ENCODE data around the gene SLC12A5.
"Not testable (repeated sequence)": the region's sequence is repeated elsewhere in the genome, so short reads cannot be mapped to it uniquely, and the experiment has no call there.

Gene SLC12A5

DNA sequence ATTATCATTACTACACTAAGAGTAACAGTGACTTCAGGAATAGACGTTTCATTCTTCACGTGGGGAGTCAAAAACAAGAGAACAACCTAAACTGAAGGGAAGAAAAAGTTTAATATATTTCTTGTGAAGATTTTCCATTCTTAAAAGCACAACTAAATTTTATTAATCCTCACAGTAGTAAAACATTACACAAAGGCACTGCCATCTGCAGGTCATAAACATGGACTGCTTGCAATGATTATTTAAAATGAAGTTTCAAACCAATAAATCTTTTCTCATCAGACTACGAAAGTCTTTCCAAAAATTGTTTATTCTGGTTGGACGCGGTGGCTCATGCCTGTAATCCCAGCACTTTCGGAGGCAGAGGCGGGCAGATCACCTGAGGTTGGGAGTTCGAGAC, 58.1 kb downstream of the SLC12A5 start:
- in situ Hi-C loops (cut with HindIII; ENCODE audit: low pct_unique_long_range_greater_than_20kb, low sequenced_read_pairs) = no loop called here
- TF ChIP-seq JUND (IDR thresholded peaks at IDR 0.05; ENCODE audit: low read depth) = no peak
- DNase-seq (ENCODE audit: low read depth in 1 of 2, low spot score in 1 of 2) = peak; percentile 26 to 39

DNA sequence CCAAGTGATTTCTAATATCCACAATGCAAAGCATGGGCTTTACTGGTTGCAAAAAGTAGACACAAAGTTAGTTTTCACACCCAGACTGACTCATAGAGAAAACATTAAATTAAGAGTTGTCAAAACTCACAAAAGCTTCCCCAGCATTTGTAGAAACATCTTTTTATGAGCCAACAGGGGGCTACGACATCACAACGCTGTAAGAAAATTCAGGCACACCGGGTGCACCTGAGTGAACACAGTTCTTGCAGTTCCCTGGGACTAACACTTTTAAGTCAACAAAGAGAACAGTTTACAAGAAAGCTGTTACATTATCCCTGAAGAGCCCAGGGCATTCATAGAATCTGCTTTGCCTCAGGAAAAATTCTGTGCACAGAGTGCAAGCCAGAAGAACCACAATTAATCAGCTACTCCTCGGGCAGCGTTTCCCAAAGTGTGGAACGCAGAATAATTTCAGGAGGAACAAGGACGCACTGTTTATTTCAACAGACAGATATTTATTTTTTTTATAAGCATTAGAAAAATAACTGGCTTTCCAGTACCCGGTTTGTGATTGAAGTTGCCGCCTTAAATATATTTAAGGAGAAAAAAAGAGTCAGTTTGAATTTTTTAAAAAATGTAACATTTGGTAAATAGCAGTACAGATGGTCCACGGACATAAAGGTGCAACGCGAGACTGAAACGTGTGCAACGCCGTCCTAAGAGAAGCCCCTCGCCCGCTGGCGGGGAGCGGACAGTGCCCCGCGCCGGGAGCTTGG, 59.6 kb downstream of the SLC12A5 start:
- DNase-seq (ENCODE audit: low read depth in 1 of 2, low spot score in 1 of 2) = peak; percentile 38 to 57
- TF ChIP-seq JUND (IDR thresholded peaks at IDR 0.05; ENCODE audit: low read depth) = no peak

DNA sequence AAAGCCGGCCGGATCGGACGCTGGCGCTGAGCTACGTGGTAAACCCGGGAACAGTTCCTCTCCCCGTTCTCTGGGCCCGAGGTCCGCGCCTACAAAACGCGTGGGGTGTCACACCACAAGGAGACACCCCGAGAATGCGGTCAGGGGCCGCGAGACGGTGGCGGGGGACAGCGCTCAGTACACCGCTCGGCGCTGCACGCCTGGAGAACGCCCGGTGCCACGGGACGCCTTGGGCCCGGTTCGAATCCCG, 60.1 kb downstream of the SLC12A5 start:
- DNase-seq (ENCODE audit: low read depth in 1 of 2, low spot score in 1 of 2) = peak in 1 of 2 experiments; percentile 11
- in situ Hi-C loops (cut with HindIII; ENCODE audit: low pct_unique_long_range_greater_than_20kb, low sequenced_read_pairs) = no loop called here
- no peak for TF ChIP-seq JUND (IDR thresholded peaks at IDR 0.05; ENCODE audit: low read depth)

More for the DNA sequence above, 59.6 kb downstream of the SLC12A5 start:
- in situ Hi-C loops (cut with HindIII; ENCODE audit: low pct_unique_long_range_greater_than_20kb, low sequenced_read_pairs) = no loop called here

DNA sequence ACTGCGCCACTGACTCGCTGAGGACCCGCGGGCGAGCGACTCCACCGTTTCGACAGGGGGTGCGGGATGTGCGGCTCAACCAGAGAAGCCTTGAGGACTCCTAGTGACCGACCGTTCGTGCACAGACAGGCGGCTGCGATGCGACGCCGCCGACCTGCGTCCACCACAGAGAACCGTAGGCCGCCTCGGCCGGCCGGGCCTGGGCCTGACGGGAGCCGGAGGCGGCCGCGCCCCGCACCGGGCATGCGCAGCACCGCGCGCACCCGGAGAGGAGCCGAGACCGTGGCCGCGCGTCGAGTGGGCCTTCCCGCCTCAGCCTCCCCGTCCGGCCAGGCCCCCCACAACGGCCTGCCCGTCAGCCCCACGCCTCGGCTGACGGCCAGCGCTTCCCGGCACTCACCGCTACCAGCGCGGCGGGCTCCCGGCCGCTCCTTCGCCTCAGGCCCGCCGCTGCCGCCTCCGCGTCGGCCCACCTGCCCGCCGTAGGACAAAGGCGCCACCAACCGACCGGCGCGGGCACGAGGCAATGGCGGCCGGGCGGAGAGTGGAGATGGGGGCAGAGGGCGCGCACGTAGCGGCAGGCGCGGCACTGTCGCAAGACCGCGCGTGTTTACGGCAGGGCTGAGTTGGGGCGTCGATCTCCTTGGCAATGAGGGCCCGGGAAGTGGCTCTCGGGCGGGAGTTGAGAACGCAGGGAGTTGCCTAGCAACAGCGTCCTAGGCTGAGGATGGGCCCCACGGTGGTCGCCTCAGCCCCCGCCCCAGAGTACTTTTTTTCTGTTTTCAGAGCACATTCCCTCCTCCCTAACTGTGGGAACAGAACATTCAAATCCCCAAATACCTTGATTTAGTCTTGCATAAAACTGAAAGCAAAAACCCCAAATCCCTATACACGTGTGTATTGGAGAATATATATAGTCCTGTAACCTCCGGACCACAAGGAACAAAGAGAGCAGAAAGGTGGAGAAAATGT, 60.7 kb downstream of the SLC12A5 start, which contains the start of gene NCOA5:
TSS of gene NCOA5 (minus strand) at position 546 of the 972 bp plus-strand sequence. CDS start 10,538 bp downstream, outside the sequence.
- in situ Hi-C loops (cut with HindIII; ENCODE audit: low pct_unique_long_range_greater_than_20kb, low sequenced_read_pairs) = no loop called here
- no peak for TF ChIP-seq JUND (IDR thresholded peaks at IDR 0.05; ENCODE audit: low read depth)
- peak; percentile 98 to 99 for DNase-seq (ENCODE audit: low read depth in 1 of 2, low spot score in 1 of 2)

DNA sequence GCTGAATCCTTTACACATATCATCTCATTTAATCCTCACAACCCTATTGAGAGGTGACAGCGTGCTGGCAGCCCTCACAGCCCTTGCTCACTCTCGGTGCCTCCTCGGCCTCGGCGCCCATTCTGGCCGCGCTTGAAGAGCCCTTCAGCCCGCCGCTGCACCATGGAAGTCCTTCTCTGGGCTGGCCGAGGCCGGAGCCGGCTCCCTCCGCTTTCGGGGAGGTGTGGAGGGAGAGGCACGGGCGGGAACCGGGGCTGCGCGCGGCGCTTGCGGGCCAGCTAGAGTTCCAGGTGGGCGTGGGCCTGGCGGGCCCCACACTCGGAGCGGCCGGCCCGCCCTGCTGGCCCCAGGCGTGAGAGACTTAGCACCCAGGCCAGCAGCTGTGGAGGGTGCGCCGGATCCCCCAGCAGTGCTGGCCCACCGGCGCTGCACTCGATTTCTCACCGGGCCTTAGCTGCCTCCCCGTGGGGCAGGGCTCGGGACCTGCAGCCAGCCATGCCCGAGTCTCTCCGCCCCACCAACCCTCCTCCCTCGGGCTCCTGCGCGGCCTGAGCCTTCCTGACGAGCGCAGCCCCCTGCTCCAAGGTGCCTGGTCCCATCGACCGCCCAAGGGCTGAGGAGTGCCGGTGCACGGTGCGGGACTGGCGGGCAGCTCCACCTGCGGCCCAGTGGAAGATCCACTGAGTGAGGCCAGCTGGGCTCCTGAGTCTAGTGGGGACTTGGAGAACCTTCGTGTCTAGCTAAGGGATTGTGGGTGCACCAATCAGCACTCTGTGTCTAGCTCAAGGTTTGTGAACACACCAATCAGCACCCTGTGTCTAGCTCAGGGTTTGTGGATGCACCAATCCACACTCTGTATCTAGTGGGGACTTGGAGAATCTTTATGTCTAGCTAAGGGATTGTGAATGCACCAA, 62.9 kb downstream of the SLC12A5 start:
- DNase-seq (ENCODE audit: low read depth in 1 of 2, low spot score in 1 of 2); in situ Hi-C loops (cut with HindIII; ENCODE audit: low pct_unique_long_range_greater_than_20kb, low sequenced_read_pairs): not testable (repeated sequence)

DNA sequence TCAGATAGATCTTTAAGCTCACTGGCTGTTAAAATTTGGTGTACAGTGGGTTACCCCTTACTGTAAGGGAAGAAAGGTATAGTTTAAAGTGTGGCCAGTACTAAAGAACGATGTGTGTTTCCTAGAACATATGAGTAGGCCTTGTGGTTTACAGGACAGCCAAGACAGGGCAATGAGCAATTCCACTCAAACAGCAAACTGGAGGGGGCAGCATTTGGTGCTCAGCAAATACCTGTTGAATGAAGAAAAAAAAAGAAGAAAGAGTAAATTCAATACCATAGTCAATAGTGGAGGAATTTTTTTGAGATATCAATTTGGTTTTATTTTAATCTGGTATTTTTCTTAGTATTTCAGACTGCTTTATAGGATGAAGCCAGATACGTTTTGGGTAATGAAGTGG, 64.5 kb downstream of the SLC12A5 start:
- no peak for TF ChIP-seq JUND (IDR thresholded peaks at IDR 0.05; ENCODE audit: low read depth)
- in situ Hi-C loops (cut with HindIII; ENCODE audit: low pct_unique_long_range_greater_than_20kb, low sequenced_read_pairs) = no loop called here
- no peak for DNase-seq (ENCODE audit: low read depth in 1 of 2, low spot score in 1 of 2)

DNA sequence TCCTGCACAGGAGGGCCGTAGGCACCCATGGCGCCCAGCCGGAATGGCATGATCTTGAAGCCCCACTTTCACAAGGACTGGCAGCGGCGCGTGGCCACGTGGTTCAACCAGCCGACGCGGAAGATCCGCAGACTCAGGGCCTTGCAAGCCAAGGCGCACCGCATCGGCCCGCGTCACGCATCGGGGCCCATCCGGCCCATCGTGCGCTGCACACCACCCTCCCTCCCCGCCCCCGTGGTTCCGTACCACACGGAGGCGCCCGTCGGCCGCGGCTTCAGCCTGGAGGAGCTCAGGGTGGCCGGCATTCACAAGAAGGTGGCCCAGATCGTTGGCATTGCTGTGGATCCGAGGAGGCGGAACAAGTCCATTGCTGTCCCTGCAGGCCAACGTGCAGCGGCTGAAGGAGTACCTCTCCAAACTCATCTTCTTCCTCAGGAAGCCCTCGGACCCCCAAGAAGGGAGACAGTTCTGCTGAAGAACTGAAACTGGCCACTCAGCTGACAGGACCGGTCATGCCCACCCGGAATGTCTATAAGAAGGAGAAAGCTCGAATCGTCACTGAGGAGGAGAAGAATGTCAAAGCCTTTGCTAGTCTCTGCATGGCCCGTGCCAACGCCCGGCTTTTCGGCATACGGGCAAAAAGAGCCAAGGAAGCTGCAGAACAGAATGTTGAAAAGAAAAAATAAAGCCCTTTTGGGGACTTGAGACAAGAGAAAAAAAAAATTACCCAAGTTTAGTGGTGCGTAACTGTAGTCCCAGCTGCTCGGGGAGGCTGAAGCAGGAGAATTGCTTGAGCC, 70.7 kb downstream of the SLC12A5 start:
- in situ Hi-C loops (cut with HindIII; ENCODE audit: low pct_unique_long_range_greater_than_20kb, low sequenced_read_pairs) = no loop called here
- no peak for TF ChIP-seq JUND (IDR thresholded peaks at IDR 0.05; ENCODE audit: low read depth)
- DNase-seq (ENCODE audit: low read depth in 1 of 2, low spot score in 1 of 2) = no peak

DNA sequence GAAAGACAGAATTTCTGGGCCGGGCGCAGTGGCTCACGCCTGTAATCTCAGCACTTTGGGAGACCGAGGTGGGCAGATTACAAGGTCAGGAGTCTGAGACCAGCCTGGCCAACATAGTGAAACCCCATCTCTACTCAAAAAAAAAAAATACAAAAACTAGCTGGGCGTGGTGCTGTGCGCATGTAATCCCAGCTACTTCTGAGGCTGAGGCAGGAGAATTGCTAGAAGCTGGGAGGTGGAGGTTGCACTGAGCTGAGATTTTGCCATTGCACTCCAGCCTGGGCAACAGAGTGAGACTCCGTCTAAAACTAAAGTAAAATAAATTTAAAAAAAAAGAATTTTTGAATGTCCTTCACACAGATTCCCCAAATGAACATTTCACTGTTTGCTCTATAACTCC, 71.4 kb downstream of the SLC12A5 start:
- in situ Hi-C loops (cut with HindIII; ENCODE audit: low pct_unique_long_range_greater_than_20kb, low sequenced_read_pairs); DNase-seq (ENCODE audit: low read depth in 1 of 2, low spot score in 1 of 2): not testable (repeated sequence)

DNA sequence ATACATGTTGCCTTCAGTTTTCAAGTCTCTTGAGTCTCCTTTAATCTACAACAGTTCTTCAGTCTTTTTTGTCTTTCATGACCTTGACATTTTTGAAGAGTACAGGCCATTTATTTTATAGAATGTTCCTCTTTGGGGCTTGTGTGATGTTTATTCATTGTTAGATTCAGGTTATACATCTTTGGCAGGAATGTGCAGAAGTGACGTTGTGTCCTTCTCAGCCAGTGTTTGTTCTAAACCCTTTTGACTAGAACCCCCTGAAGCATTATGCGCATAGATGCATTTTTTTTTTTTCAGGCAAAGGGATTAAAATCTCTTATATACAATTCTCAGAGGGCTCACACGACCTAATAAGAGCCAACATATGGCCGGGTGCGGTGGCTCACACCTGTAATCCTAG, 72.0 kb downstream of the SLC12A5 start:
- in situ Hi-C loops (cut with HindIII; ENCODE audit: low pct_unique_long_range_greater_than_20kb, low sequenced_read_pairs) = no loop called here
- TF ChIP-seq JUND (IDR thresholded peaks at IDR 0.05; ENCODE audit: low read depth) = no peak
- DNase-seq (ENCODE audit: low read depth in 1 of 2, low spot score in 1 of 2) = no peak

DNA sequence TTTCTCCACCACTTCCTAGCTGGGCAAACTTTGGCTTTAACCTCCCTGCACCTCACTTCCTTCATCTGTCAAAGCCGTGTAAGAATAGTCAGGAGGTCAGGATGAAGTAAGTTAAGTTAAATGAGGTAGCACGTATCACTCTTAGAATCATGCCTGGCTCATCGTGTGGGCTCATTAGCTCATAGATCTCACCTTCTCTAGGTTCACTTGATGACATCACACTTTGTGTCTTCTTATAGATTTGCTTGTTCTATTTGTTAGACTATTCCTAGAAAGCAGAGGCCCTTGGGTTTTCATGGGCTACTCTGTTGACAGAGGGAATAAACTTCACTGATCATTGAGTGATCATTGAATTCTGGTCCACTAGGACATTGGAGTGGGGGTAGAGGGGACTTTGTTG, 72.9 kb downstream of the SLC12A5 start:
- in situ Hi-C loops (cut with HindIII; ENCODE audit: low pct_unique_long_range_greater_than_20kb, low sequenced_read_pairs) = no loop called here
- no peak for DNase-seq (ENCODE audit: low read depth in 1 of 2, low spot score in 1 of 2)
- no peak for TF ChIP-seq JUND (IDR thresholded peaks at IDR 0.05; ENCODE audit: low read depth)

DNA sequence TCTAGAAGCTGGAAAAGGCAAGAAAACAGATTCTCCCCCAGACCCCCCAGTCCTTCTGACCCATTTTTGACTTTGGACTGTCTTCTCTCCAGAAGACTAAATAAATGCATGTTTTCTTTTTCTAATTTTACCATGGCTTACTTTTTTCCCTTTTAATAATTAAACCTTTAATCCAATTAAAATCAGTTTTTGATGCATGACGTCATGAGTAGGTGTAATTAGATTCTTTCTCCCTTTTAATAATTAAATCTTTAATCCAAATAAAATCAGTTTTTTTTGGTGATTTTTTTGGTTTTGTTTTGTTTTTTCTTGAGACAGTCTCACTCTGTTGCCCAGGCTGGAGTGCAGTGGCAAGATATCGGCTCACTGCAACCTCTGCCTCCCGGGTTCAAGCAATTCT, 73.9 kb downstream of the SLC12A5 start:
- no peak for TF ChIP-seq JUND (IDR thresholded peaks at IDR 0.05; ENCODE audit: low read depth)
- in situ Hi-C loops (cut with HindIII; ENCODE audit: low pct_unique_long_range_greater_than_20kb, low sequenced_read_pairs) = no loop called here
- DNase-seq (ENCODE audit: low read depth in 1 of 2, low spot score in 1 of 2) = no peak

DNA sequence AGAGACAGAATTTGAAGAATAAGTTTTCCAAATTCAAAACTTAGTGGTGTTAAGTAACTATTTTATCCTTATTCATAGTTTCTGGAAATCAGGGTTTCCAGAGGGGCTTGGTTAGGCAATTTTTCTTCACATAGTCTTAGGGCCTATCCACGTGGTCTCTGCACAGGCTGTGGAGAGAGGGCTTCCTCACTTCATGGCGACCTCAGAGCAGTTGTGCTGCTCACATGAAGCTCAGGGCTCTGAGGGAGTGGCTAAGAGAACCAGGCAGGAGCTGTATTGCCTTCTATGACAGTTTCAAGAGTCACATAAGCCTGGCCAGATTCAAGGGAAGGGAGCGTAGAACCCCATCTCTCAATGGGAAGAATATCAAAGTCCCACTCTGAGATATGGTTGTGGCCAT, 75.2 kb downstream of the SLC12A5 start:
- TF ChIP-seq JUND (IDR thresholded peaks at IDR 0.05; ENCODE audit: low read depth) = no peak
- in situ Hi-C loops (cut with HindIII; ENCODE audit: low pct_unique_long_range_greater_than_20kb, low sequenced_read_pairs) = no loop called here
- DNase-seq (ENCODE audit: low read depth in 1 of 2, low spot score in 1 of 2) = no peak

Data from T47D (cell line).